ENCODE data around the gene GFER.

GRCh38 chr16:2001035-2001434, 17.0 kb downstream of the GFER start:
- TF ChIP-seq CTCF (conservative IDR thresholded peaks at IDR 0.05) (no peak), ZFX (IDR thresholded peaks at IDR 0.05) (no peak)

Data from C4-2B (cell line).